AML-193 (cell line): ENCODE data around the gene OR10J1.
"Not testable (repeated sequence)": the region's sequence is repeated elsewhere in the genome, so short reads cannot be mapped to it uniquely, and the experiment has no call there.

Source experiments
- DNase-seq, 2 experiments: peaks; one replicate each; lab custom pipeline; 2025; lab: John Stamatoyannopoulos, UW

Gene OR10J1

GRCh38 chr1:159439422-159439821 lies at the start of gene OR10J1:
OR10J1 (plus strand) TSS chr1:159439722; CDS start chr1:159439792, 70 bp downstream.
- no peak for DNase-seq

- DNase-seq, result no peak
Measured at GRCh38 chr1:159406821-159407220, 32.7 kb upstream of the OR10J1 start.

GRCh38 chr1:159408862-159409400 lies 30.6 kb upstream of the OR10J1 start:
- no peak for DNase-seq

- DNase-seq, result no peak
Measured at GRCh38 chr1:159421821-159422220, 17.7 kb upstream of the OR10J1 start.

- no peak for DNase-seq
Measured at GRCh38 chr1:159428536-159428935, 11.0 kb upstream of the OR10J1 start.

- no peak for DNase-seq
Measured at GRCh38 chr1:159429074-159429861, 10.3 kb upstream of the OR10J1 start.

- no peak for DNase-seq
Measured at GRCh38 chr1:159430985-159431384, 8.5 kb upstream of the OR10J1 start.

- no peak for DNase-seq
Measured at GRCh38 chr1:159431904-159432303, 7.6 kb upstream of the OR10J1 start, which contains the start of gene OR10J4. OR10J4 (plus strand) TSS chr1:159432204.

GRCh38 chr1:159436469-159436868 lies 3.1 kb upstream of the OR10J1 start:
- DNase-seq, result no peak

- no peak for DNase-seq
Measured at GRCh38 chr1:159441360-159441759, 1.8 kb downstream of the OR10J1 start.

GRCh38 chr1:159442428-159442827 lies 2.9 kb downstream of the OR10J1 start:
- DNase-seq, result no peak

GRCh38 chr1:159443066-159443750 lies 3.7 kb downstream of the OR10J1 start:
- no peak for DNase-seq

GRCh38 chr1:159444511-159444910 lies 5.0 kb downstream of the OR10J1 start:
- no peak for DNase-seq

- DNase-seq, result no peak
Measured at GRCh38 chr1:159448181-159448580, 8.7 kb downstream of the OR10J1 start.

- DNase-seq, result not testable (repeated sequence)
Measured at GRCh38 chr1:159449605-159450004, 10.1 kb downstream of the OR10J1 start.

- DNase-seq, result no peak
Measured at GRCh38 chr1:159459551-159459950, 20.0 kb downstream of the OR10J1 start.

GRCh38 chr1:159465191-159465603 lies 25.7 kb downstream of the OR10J1 start:
- DNase-seq, result no peak

GRCh38 chr1:159468321-159468720 lies 28.8 kb downstream of the OR10J1 start:
- no peak for DNase-seq

- no peak for DNase-seq
Measured at GRCh38 chr1:159469921-159470533, 30.5 kb downstream of the OR10J1 start.

GRCh38 chr1:159473335-159473734 lies 33.8 kb downstream of the OR10J1 start:
- no peak for DNase-seq

- no peak for DNase-seq
Measured at GRCh38 chr1:159474926-159475325, 35.4 kb downstream of the OR10J1 start.

GRCh38 chr1:159483501-159483900 lies 44.0 kb downstream of the OR10J1 start:
- DNase-seq, result no peak
